SK-N-SH (cell line): Measurements from ENCODE around the gene ACKR3. TPM values are rescaled to one million over a fixed set of nuclear protein-coding genes. Genes with fewer than 3 reads are reported as not detected.

ENCODE experiments used
- CTCF ChIA-PET: fragments of 300-600, 350-600 bp; formaldehyde crosslinking; extraction: SDS; loops from one replicate; lab custom pipeline; 2021; lab: Yijun Ruan, JAX
- POLR2A ChIA-PET: fragments of 350-600 bp; sonication (Branson Sonifier 250); formaldehyde crosslinking; extraction: SDS; loops from one replicate; lab custom pipeline; 2020; ENCODE audit warnings: antibody characterized with exemption, inconsistent platforms; lab: Yijun Ruan, JAX
- DNase-seq: peaks from one replicate; pipeline ENCODE4 v3.0.0; 2012
- H2AFZ ChIP-seq: fragments of 200-600 bp; sonication (generic); 2 replicates; pipeline ENCODE4 v1.8.1; 2016; ENCODE audit warnings: antibody characterized with exemption, mild to moderate bottlenecking, low read depth
- H3F3A ChIP-seq: fragments of 200-600 bp; sonication (generic); replicated peaks from 2 replicates; pipeline ENCODE3; 2016; ENCODE audit warnings: antibody characterized with exemption, mild to moderate bottlenecking; ENCODE audit not compliant: insufficient read depth
- H3K27ac ChIP-seq, 2 experiments: fragments of 200-500 bp in 1 of 2; fragments of 200-600 bp in 1 of 2; sonication (Bioruptor generic) in 1 of 2; sonication (generic), shearing (Covaris generic) in 1 of 2; 2 replicates each; pipeline versions ENCODE4 v1.5.1 to v1.6.1; 2014 to 2016; ENCODE audit warnings: low read depth in 2 of 2, inconsistent platforms in 1 of 2, low read length in 1 of 2, mild to moderate bottlenecking in 1 of 2, mixed read lengths in 1 of 2
- H3K27me3 ChIP-seq: fragments of 200-600 bp; sonication (generic), shearing (Covaris generic); 2 replicates; pipeline ENCODE4 v1.6.1; 2016; ENCODE audit warnings: mixed run types; ENCODE audit not compliant: insufficient read depth
- H3K36me3 ChIP-seq, 2 experiments: fragments of 200-500 bp in 1 of 2; fragments of 200-600 bp in 1 of 2; sonication (Bioruptor generic) in 1 of 2; sonication (generic) in 1 of 2; replicated peaks in 1 of 2; 2 replicates each; pipeline versions ENCODE3 to v1.5.1; 2014 to 2016; ENCODE audit warnings: low read length in 1 of 2, mild to moderate bottlenecking in 1 of 2; ENCODE audit not compliant: insufficient read depth in 2 of 2, control insufficient read depth in 1 of 2
- H3K4me1 ChIP-seq, 2 experiments: fragments of 200-500 bp in 1 of 2; fragments of 200-600 bp in 1 of 2; sonication (Bioruptor generic) in 1 of 2; sonication (generic), shearing (Covaris generic) in 1 of 2; 2 replicates each; pipeline versions ENCODE4 v1.5.1 to v1.6.1; 2014 to 2016; ENCODE audit warnings: low read depth in 1 of 2, low read length in 1 of 2, mixed run types in 1 of 2; ENCODE audit not compliant: insufficient read depth in 2 of 2, control insufficient read depth in 1 of 2
- H3K4me2 ChIP-seq: fragments of 200-600 bp; sonication (generic), shearing (Covaris generic); 2 replicates; pipeline ENCODE4 v1.6.1; 2017; ENCODE audit warnings: mixed run types
- H3K4me3 ChIP-seq, 2 experiments: fragments of 200-500 bp in 1 of 2; fragments of 200-600 bp in 1 of 2; sonication (Bioruptor generic) in 1 of 2; sonication (generic), shearing (Covaris generic) in 1 of 2; 2 replicates each; pipeline versions ENCODE4 v1.5.1 to v1.8.1; 2014 to 2016; ENCODE audit warnings: low read depth in 2 of 2, inconsistent platforms in 1 of 2, low read length in 1 of 2, mild to moderate bottlenecking in 1 of 2, mixed read lengths in 1 of 2, moderate library complexity in 1 of 2
- H3K79me2 ChIP-seq: fragments of 200-600 bp; sonication (generic); 2 replicates; pipeline ENCODE4 v1.8.1; 2017; ENCODE audit warnings: mild to moderate bottlenecking; ENCODE audit not compliant: insufficient read depth
- H3K9ac ChIP-seq: fragments of 200-600 bp; sonication (generic); 2 replicates; pipeline ENCODE4 v1.6.1; 2017; ENCODE audit warnings: mixed run types
- H3K9me2 ChIP-seq: fragments of 200-600 bp; sonication (generic); 2 replicates; pipeline ENCODE4 v1.6.1; 2017; ENCODE audit warnings: mixed run types
- H3K9me3 ChIP-seq: fragments of 200-600 bp; sonication (generic); 2 replicates; pipeline ENCODE4 v1.6.1; 2017; ENCODE audit warnings: mixed run types, mild to moderate bottlenecking, moderate library complexity
- H4K20me1 ChIP-seq: fragments of 200-600 bp; sonication (generic); 2 replicates; pipeline ENCODE4 v1.6.1; 2017; ENCODE audit warnings: mild to moderate bottlenecking, mixed run types; ENCODE audit not compliant: insufficient read depth
- GABPA ChIP-seq: IDR thresholded peaks from 2 replicates; pipeline ENCODE4 v1.4.0; 2012; ENCODE audit warnings: low read depth, mild to moderate bottlenecking
- GATA2 ChIP-seq: sonication (generic); formaldehyde crosslinking; IDR thresholded peaks from 2 replicates; pipeline ENCODE4 v1.5.0; 2020; ENCODE audit warnings: mild to moderate bottlenecking, missing genetic modification reagents
- JUND ChIP-seq: IDR thresholded peaks from 2 replicates; pipeline ENCODE4 v1.4.0; 2012
- NFIC ChIP-seq: IDR thresholded peaks from 2 replicates; pipeline ENCODE4 v1.4.0; 2012; ENCODE audit warnings: borderline replicate concordance
- POLR2AphosphoS5 ChIP-seq: IDR thresholded peaks from 2 replicates; pipeline ENCODE4 v1.6.1; 2012; ENCODE audit warnings: low read depth, low read length
- RCOR1 ChIP-seq: fragments of 150-350 bp; IDR thresholded peaks from 2 replicates; pipeline ENCODE4 v1.6.1; 2017; ENCODE audit warnings: antibody characterized with exemption, low read length
- SIN3A ChIP-seq: IDR thresholded peaks from 2 replicates; pipeline ENCODE4 v1.6.1; 2012; ENCODE audit warnings: low read depth, mild to moderate bottlenecking, low read length, moderate library complexity, borderline replicate concordance
- YY1 ChIP-seq: IDR thresholded peaks from 2 replicates; pipeline ENCODE4 v1.4.0; 2012; ENCODE audit warnings: low read depth, mild to moderate bottlenecking
- WGBS: methylation state at CpG from one replicate; pipeline ENCODE4 v1.1.6; 2017; ENCODE audit warnings: low lambda C conversion rate; 5-methylcytosine and 5-hydroxymethylcytosine counted together
- polyA plus RNA-seq, 3 experiments: library from polyadenylated mRNA; depleted of rRNA; stranded (reverse); fragments of >200 nt; gene quantifications; 2 replicates each; pipeline ENCODE4 v1.2.3, GENCODE V29; 2012
- TF ChIP-seq, protein P1 (sequence below): IDR thresholded peaks from 2 replicates; pipeline ENCODE4 v1.4.0; 2012; ENCODE audit warnings: low read depth, borderline replicate concordance

ACKR3 gene
- polyA plus RNA-seq, 1 of the 3 experiments (the other 2 are of a cell fraction): not detected

DNA sequence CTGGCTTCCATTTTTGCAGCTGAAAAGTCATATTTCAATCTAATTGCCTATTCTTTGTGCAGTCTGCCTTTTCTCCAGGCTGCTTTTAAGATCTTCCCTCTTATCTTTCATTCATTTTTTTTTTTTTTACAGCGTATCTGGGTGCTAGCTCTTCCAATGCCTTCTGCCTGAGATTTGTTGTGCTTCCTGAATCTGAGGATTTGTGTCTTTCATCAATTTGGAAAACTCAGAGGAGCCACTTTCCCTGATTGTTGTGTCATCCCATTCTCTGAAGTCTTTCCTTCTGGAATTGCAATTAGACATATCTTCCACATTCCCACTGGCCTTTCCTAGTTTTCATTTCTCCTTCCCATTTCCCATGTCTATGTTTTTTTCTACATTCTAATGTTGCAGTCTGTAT, 21.9 kb upstream of the ACKR3 start:
- ChIA-PET CTCF (no interaction called here), POLR2A (no interaction called here)
- Histone ChIP-seq H4K20me1 (no peaks in the 10 kb centered on the region), H3K9me3 (no peaks in the 10 kb centered on the region), H3K4me2 (no peak overlapping the region), H3F3A (no peaks in the 10 kb centered on the region), H3K36me3 (no peaks in the 10 kb centered on the region), H3K27me3 (peaks cover 5% of the 10 kb centered on the region; the same call in 1 of the 2 replicates), H3K4me3 (no peak overlapping the region), H3K9me2 (no peaks in the 10 kb centered on the region), H2AFZ (no peak overlapping the region), H3K9ac (no peak overlapping the region), H3K79me2 (no peaks in the 10 kb centered on the region), H3K4me1 (no peaks in the 10 kb centered on the region), H3K27ac (no peak overlapping the region)
- WGBS: 3% methylated on average over 1 of the region's 1 CpG
- TF ChIP-seq SIN3A: no peak
- no peak for TF ChIP-seq POLR2AphosphoS5
- TF ChIP-seq, protein P1, sequence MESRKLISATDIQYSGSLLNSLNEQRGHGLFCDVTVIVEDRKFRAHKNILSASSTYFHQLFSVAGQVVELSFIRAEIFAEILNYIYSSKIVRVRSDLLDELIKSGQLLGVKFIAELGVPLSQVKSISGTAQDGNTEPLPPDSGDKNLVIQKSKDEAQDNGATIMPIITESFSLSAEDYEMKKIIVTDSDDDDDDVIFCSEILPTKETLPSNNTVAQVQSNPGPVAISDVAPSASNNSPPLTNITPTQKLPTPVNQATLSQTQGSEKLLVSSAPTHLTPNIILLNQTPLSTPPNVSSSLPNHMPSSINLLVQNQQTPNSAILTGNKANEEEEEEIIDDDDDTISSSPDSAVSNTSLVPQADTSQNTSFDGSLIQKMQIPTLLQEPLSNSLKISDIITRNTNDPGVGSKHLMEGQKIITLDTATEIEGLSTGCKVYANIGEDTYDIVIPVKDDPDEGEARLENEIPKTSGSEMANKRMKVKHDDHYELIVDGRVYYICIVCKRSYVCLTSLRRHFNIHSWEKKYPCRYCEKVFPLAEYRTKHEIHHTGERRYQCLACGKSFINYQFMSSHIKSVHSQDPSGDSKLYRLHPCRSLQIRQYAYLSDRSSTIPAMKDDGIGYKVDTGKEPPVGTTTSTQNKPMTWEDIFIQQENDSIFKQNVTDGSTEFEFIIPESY: no peak
- TF ChIP-seq YY1: no peak
- DNase-seq: no peak

DNA sequence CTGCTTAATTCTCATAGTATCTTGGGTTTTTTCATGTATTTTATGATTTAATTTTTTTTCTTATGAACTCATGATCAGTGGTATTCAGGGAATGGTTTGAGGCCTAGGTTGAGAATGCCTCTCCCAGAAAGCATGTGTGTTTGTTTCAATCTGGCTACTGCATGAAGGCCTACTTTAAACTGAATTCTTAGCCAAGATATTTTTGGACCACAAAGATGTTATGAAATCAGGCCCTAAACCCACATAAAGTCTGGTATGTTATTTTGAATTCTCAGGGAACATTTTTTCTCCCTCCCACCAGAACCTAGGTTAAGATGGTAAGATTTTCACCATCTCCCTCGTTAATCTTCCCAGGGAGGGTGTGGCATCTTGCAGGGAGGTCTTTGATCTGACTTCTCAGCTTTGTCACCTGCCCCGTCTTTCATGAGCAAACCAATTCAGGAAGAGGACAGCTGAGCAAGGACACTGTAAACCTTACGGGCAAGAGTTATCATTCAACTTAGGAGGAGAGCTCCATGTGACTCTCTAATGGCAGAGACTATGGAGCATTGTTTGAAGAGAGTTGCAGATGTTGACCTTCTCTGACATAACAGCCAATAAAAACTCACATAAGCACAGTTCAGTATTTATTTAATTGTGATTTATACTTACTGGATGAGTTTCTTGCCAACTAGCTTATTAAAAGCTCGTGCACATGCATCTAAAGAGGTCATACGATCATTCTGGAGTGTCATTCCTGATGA, 21.3 kb upstream of the ACKR3 start:
- no peak for DNase-seq
- Histone ChIP-seq H4K20me1 (no peaks in the 10 kb centered on the region), H3K27me3 (peaks cover 5% of the 10 kb centered on the region; the same call in 1 of the 2 replicates), H3K9me2 (no peaks in the 10 kb centered on the region), H3K9me3 (no peaks in the 10 kb centered on the region)
- TF ChIP-seq GABPA (no peak), GATA2 (CRISPR knock-in tag) (no peak), NFIC (no peak), JUND (no peak), RCOR1 (no peak)
- TF ChIP-seq, protein P1: no peak
- TF ChIP-seq, all 33 proteins: peak for 0
- Histone ChIP-seq H3K27ac (no peak overlapping the region), H3K4me1 (no peaks in the 10 kb centered on the region), H3F3A (no peaks in the 10 kb centered on the region), H3K79me2 (no peaks in the 10 kb centered on the region), H3K4me2 (no peak overlapping the region), H3K4me3 (no peak overlapping the region), H3K9ac (no peak overlapping the region), H3K36me3 (no peaks in the 10 kb centered on the region), H2AFZ (no peak overlapping the region)
- CTCF ChIA-PET: interaction anchor here (1.2 kb wide), 1 partner anchor 35 kb away, joined by 5 read pairs; no protein-coding TSS in a partner anchor
- POLR2A ChIA-PET: no interaction called here
- 24% methylated on average over 5 of the region's 5 CpGs for WGBS
